Neutrophil (primary cell): ENCODE data around the gene TCF12.

Experiments used
- H3K27ac ChIP-seq: fragments of 200-600 bp; sonication (generic); 2 replicates; pipeline ENCODE4 v1.5.1; 2016; ENCODE audit warnings: mild to moderate bottlenecking, moderate library complexity
- H3K27me3 ChIP-seq: fragments of 200-600 bp; sonication (generic); 2 replicates; pipeline ENCODE4 v1.6.0; 2016; ENCODE audit warnings: mild to moderate bottlenecking
- H3K36me3 ChIP-seq: fragments of 200-600 bp; sonication (generic); 2 replicates; pipeline ENCODE4 v1.5.1; 2017
- H3K4me1 ChIP-seq, 2 experiments: fragments of 200-600 bp in 1 of 2; sonication (generic) in 1 of 2; 1 replicate in 1 of 2; 2 replicates in 1 of 2; pipeline versions ENCODE4 v1.5.1 to v1.6.1; 2013 to 2016; ENCODE audit warnings: low read depth in 1 of 2, low read length in 1 of 2, mild to moderate bottlenecking in 1 of 2, moderate library complexity in 1 of 2; ENCODE audit not compliant: control insufficient read depth in 1 of 2, insufficient read depth in 1 of 2
- H3K4me3 ChIP-seq, 2 experiments: fragments of 200-600 bp in 1 of 2; sonication (generic) in 1 of 2; 1 replicate in 1 of 2; 2 replicates in 1 of 2; pipeline ENCODE4 v1.5.1; 2013 to 2016; ENCODE audit warnings: low read depth in 1 of 2, low read length in 1 of 2, mild to moderate bottlenecking in 1 of 2, moderate library complexity in 1 of 2
- H3K9me3 ChIP-seq: fragments of 200-600 bp; sonication (generic); 2 replicates; pipeline ENCODE4 v1.5.1; 2016
- CTCF ChIP-seq: fragments of 200-600 bp; sonication (generic); IDR thresholded peaks from 2 replicates; pipeline ENCODE4 v1.5.1; 2016; ENCODE audit warnings: antibody characterized with exemption

TCF12 gene

GRCh38 chr15:57215326-57215725 is 296.9 kb downstream of the TCF12 start:
- no peaks in the 10 kb centered on the region for H3K9me3 ChIP-seq
- H3K36me3 ChIP-seq: no peaks in the 10 kb centered on the region
- H3K27me3 ChIP-seq: no peaks in the 10 kb centered on the region
- H3K27ac ChIP-seq: no peak overlapping the region
- no peak for TF ChIP-seq CTCF
- H3K4me3 ChIP-seq: no peak overlapping the region
- peaks cover 0 to 17% of the 10 kb centered on the region in 2 experiments for H3K4me1 ChIP-seq

GRCh38 chr15:57215881-57216280 is 297.4 kb downstream of the TCF12 start:
- no peak overlapping the region for H3K4me3 ChIP-seq
- no peaks in the 10 kb centered on the region for H3K36me3 ChIP-seq
- H3K27ac ChIP-seq: no peak overlapping the region
- TF ChIP-seq CTCF: no peak
- no peaks in the 10 kb centered on the region for H3K27me3 ChIP-seq
- peaks cover 0 to 17% of the 10 kb centered on the region in 2 experiments for H3K4me1 ChIP-seq
- no peaks in the 10 kb centered on the region for H3K9me3 ChIP-seq

- Histone ChIP-seq H3K9me3 (no peaks in the 10 kb centered on the region), H3K4me3 (no peak overlapping the region), H3K27me3 (no peaks in the 10 kb centered on the region), H3K36me3 (no peaks in the 10 kb centered on the region), H3K4me1 (peaks cover 0 to 17% of the 10 kb centered on the region in 2 experiments), H3K27ac (no peak overlapping the region)
- no peak for TF ChIP-seq CTCF
Measured at GRCh38 chr15:57216288-57216687, 297.8 kb downstream of the TCF12 start.

GRCh38 chr15:57217778-57218598 is 299.5 kb downstream of the TCF12 start:
- H3K4me1 ChIP-seq: peaks cover 0 to 17% of the 10 kb centered on the region in 2 experiments
- no peak overlapping the region for H3K27ac ChIP-seq
- TF ChIP-seq CTCF: no peak
- no peaks in the 10 kb centered on the region for H3K27me3 ChIP-seq
- H3K9me3 ChIP-seq: no peaks in the 10 kb centered on the region
- H3K4me3 ChIP-seq: no peak overlapping the region
- no peaks in the 10 kb centered on the region for H3K36me3 ChIP-seq

GRCh38 chr15:57218826-57219576 is 300.6 kb downstream of the TCF12 start:
- H3K4me1 ChIP-seq: peaks cover 0 to 12% of the 10 kb centered on the region in 2 experiments
- no peak overlapping the region for H3K4me3 ChIP-seq
- H3K27me3 ChIP-seq: no peaks in the 10 kb centered on the region
- no peak overlapping the region for H3K27ac ChIP-seq
- TF ChIP-seq CTCF: no peak
- H3K36me3 ChIP-seq: no peaks in the 10 kb centered on the region
- H3K9me3 ChIP-seq: no peaks in the 10 kb centered on the region
